Psoas muscle (tissue), 8 donors: ENCODE results near the gene ADCYAP1R1. TPM values are rescaled to one million over a fixed set of nuclear protein-coding genes. Genes with fewer than 3 reads are reported as not detected.

Experiments
- ATAC-seq, 4 donors: fragments of 200-7000 bp; cut with Tn5 transposase; one replicate each; pipeline ENCODE4 v1.9.1; 2020; ENCODE audit warnings: moderate library complexity in 3 of 4, mild to moderate bottlenecking in 2 of 4
- DNase-seq, 2 donors: peaks; one replicate each; pipeline ENCODE4 v3.0.0-alpha.2; 2020
- H3K27ac ChIP-seq: fragments of 200-600 bp; one replicate; pipeline ENCODE4 v1.8.0; 2022
- H3K27me3 ChIP-seq, 3 donors: fragments of 200-600 bp in 1 of 3; one replicate each; pipeline versions ENCODE4 v1.6.1 to v1.8.0; 2013 to 2022; ENCODE audit warnings: low read length in 2 of 3, mild to moderate bottlenecking in 2 of 3, moderate library complexity in 1 of 3; ENCODE audit not compliant: insufficient read depth in 3 of 3
- H3K36me3 ChIP-seq, 2 donors: fragments of 200-600 bp in 1 of 2; one replicate each; pipeline versions ENCODE4 v1.6.1 to v1.8.0; 2013 to 2022; ENCODE audit warnings: low read depth in 1 of 2, mild to moderate bottlenecking in 1 of 2, moderate library complexity in 1 of 2; ENCODE audit not compliant: insufficient read depth in 1 of 2
- H3K4me1 ChIP-seq: fragments of 200-600 bp; one replicate; pipeline ENCODE4 v1.8.0; 2022
- H3K4me3 ChIP-seq: fragments of 200-600 bp; one replicate; pipeline ENCODE4 v1.8.0; 2022; ENCODE audit warnings: mild to moderate bottlenecking
- H3K9me3 ChIP-seq: fragments of 200-600 bp; one replicate; pipeline ENCODE4 v1.8.0; 2022
- WGBS, 3 donors: extraction: QIAGEN DNeasy Blood & Tissue Kit; methylation state at CpG; one replicate each; pipeline versions ENCODE4 v1.1.6 to v1.1.7; 2013; 5-methylcytosine and 5-hydroxymethylcytosine counted together
- intact Hi-C, 2 donors: fragments of 100-400 bp; cut with DNase I; formaldehyde crosslinking; loops; one replicate each; pipeline versions ENCODE4 v1.11.0 to v1.14.2; 2022
- polyA plus RNA-seq, 3 donors: library from polyadenylated mRNA; stranded (reverse); fragments of 200-250 nt; gene quantifications; one replicate each; pipeline ENCODE4 v1.2.3, GENCODE V29; 2013
- total RNA-seq, 4 donors: library from RNA; stranded (reverse); fragmentation: NEBNext Ultra II Directional in 2 of 4; extraction: Animal tissue kit (Norgen Biotek cat#: 25700) in 2 of 4; gene quantifications; one replicate each; pipeline versions ENCODE4 v1.2.1 to v1.2.4, GENCODE V29; 2021 to 2023
- TF ChIP-seq, protein P1 (sequence below): fragments of 200-600 bp; IDR thresholded peaks from one replicate; pipeline ENCODE4 v1.8.0; 2022; ENCODE audit warnings: antibody characterized with exemption
- donor health status: healthy with polysubstance abuse.
- donor health status: DM: no; HTN: no; CAD: no; lungs with moderate emphysema.
- donor health status: Bipolar disorder and iron deficiency.
- donor health status: healthy.
- donor health status: DM: yes; HTN: yes; CAD: no.
- donor health status: DM: no; HTN: no; CAD: no.
- donor health status: DM: no; HTN: no; CAD: no.
- donor health status: DM: yes; HTN: yes; CAD: no.

ADCYAP1R1 gene
- total and polyA plus RNA-seq, 7 donors = 0.40 to 6.6 (median 1.2) TPM

DNA sequence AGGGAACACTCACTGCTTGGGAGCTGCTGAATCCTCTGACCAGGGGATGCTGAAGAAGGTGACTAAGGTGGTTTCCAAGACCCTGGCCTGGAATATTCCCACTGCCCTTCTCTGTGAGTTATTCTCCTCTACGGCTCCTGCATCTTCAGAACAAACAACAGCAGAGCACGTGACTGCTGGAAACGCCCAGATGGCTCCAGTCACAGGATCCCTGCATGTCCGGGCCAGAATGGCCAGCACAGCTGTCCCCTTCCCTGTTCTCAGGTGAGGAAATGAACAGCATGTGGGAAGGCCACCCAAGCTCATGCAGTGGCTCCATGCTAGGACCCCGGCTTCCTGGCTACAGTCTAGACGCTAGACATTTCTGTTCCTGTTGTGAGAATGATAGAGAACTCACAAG is 45.3 kb upstream of the ADCYAP1R1 start:
- 61 to 73% (median 69%) methylated on average over 6 of the region's 6 CpGs for WGBS, 3 donors
- intact Hi-C loops = no loop called here
- H3K4me3 ChIP-seq = no peak overlapping the region

GRCh38 chr7:31007634-31008033 is 44.5 kb upstream of the ADCYAP1R1 start:
- no peak overlapping the region for H3K27ac ChIP-seq
- H3K4me1 ChIP-seq = no peaks in the 10 kb centered on the region
- no peaks in the 10 kb centered on the region for H3K36me3 ChIP-seq
- no peaks in the 10 kb centered on the region for H3K27me3 ChIP-seq
- H3K4me3 ChIP-seq = no peak overlapping the region
- no peak for ATAC-seq
- no peak for DNase-seq
- no peaks in the 10 kb centered on the region for H3K9me3 ChIP-seq
- TF ChIP-seq, protein P1, sequence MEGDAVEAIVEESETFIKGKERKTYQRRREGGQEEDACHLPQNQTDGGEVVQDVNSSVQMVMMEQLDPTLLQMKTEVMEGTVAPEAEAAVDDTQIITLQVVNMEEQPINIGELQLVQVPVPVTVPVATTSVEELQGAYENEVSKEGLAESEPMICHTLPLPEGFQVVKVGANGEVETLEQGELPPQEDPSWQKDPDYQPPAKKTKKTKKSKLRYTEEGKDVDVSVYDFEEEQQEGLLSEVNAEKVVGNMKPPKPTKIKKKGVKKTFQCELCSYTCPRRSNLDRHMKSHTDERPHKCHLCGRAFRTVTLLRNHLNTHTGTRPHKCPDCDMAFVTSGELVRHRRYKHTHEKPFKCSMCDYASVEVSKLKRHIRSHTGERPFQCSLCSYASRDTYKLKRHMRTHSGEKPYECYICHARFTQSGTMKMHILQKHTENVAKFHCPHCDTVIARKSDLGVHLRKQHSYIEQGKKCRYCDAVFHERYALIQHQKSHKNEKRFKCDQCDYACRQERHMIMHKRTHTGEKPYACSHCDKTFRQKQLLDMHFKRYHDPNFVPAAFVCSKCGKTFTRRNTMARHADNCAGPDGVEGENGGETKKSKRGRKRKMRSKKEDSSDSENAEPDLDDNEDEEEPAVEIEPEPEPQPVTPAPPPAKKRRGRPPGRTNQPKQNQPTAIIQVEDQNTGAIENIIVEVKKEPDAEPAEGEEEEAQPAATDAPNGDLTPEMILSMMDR = no peak
- 71 to 74% (median 71%) methylated on average over 5 of the region's 5 CpGs for WGBS, 3 donors
- intact Hi-C loops = no loop called here

More for the DNA sequence above, 45.3 kb upstream of the ADCYAP1R1 start:
- no peak for ATAC-seq
- TF ChIP-seq, protein P1 = no peak
- DNase-seq = no peak
- H3K4me1 ChIP-seq = no peaks in the 10 kb centered on the region
- no peak overlapping the region for H3K27ac ChIP-seq
- H3K36me3 ChIP-seq = no peaks in the 10 kb centered on the region
- no peaks in the 10 kb centered on the region for H3K9me3 ChIP-seq
- no peaks in the 10 kb centered on the region for H3K27me3 ChIP-seq

GRCh38 chr7:31014826-31015225 is 37.3 kb upstream of the ADCYAP1R1 start:
- 80 to 82% (median 81%) methylated on average over 3 of the region's 3 CpGs for WGBS, 3 donors
- no peak for ATAC-seq
- peaks cover 0 to 4% (median 0%) of the 10 kb centered on the region in 3 donors for H3K27me3 ChIP-seq

DNA sequence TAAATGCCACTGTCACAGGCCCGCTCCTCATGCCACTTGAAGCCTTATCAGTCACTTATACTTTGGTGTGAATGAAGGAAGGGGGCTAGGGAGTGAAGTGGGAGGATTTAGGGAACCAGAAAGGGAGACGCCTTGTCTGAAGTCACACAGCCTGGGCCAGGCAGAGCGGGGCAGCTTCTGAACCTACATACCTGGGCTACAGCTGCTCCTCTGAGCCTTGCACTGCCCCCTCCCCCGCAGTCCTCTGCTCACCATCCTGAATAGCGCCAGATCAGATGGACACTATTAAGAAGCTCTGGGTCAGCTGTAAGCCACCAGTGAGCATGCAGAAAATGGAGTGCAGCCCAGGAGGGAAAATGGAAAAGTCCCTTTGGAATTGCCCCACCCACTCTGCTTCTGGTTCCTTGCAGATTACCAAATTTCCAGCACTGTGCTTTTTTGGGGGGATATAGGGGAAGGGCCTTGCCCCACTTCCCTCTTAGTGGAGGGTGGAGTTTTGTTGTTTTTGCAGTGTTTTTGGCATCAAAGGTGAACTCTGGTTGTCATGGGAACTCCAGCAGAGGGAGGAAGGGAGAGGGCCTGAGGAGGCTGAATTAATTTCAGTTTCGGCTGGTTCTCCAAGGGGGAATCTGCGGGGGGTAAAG is 35.0 kb upstream of the ADCYAP1R1 start:
- no peak for DNase-seq
- Histone ChIP-seq H3K27me3 (peaks cover 0 to 4% (median 0%) of the 10 kb centered on the region in 3 donors), H3K4me1 (no peaks in the 10 kb centered on the region), H3K27ac (no peak overlapping the region), H3K4me3 (no peak overlapping the region), H3K9me3 (no peaks in the 10 kb centered on the region), H3K36me3 (no peaks in the 10 kb centered on the region)
- intact Hi-C loops = no loop called here
- WGBS, 3 donors = 78 to 84% (median 84%) methylated on average over 7 of the region's 7 CpGs
- ATAC-seq = no peak
- TF ChIP-seq, protein P1 = no peak

More at GRCh38 chr7:31014826-31015225, 37.3 kb upstream of the ADCYAP1R1 start:
- no peak for DNase-seq
- H3K27ac ChIP-seq = no peak overlapping the region
- intact Hi-C loops = loop anchor here in 1 of 2 donors (2.0 kb wide), 1 partner anchor 40 kb away; no protein-coding TSS in a partner anchor
- H3K36me3 ChIP-seq = no peaks in the 10 kb centered on the region
- TF ChIP-seq, protein P1 = no peak
- H3K4me1 ChIP-seq = no peaks in the 10 kb centered on the region
- H3K9me3 ChIP-seq = no peaks in the 10 kb centered on the region
- H3K4me3 ChIP-seq = no peak overlapping the region

DNA sequence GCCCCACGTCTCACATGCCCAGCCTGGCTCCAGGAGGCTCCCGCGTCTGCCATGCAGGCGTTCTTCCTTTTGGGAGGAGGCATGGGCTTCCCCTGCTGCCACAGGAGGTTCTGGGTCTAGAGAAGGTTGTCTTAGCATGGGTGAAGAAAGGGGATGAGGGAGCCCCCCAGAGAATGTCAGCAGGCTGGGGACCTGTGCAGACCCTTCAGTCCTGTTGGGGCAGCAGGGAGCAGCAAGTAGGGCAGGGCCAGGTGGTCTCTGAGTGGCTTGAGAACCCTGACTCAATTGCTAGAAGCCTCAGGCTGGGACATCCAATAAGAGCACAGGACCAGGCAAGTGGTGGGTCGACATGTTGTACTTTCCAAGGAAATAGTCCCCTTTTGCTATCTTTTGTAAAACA is 34.4 kb upstream of the ADCYAP1R1 start:
- ATAC-seq (no peak), DNase-seq (no peak)
- H3K4me1 ChIP-seq = no peaks in the 10 kb centered on the region
- H3K27ac ChIP-seq = no peak overlapping the region
- TF ChIP-seq, protein P1 = no peak
- intact Hi-C loops = no loop called here
- H3K36me3 ChIP-seq = no peaks in the 10 kb centered on the region
- 92 to 98% (median 93%) methylated on average over 4 to 5 of the region's 5 CpGs for WGBS, 3 donors
- no peak overlapping the region for H3K4me3 ChIP-seq
- H3K27me3 ChIP-seq = peaks cover 0 to 4% (median 2%) of the 10 kb centered on the region in 3 donors
- no peaks in the 10 kb centered on the region for H3K9me3 ChIP-seq
